Caco-2 (cell line): Measurements from ENCODE around the gene IQSEC2. TPM values are rescaled to one million over a fixed set of nuclear protein-coding genes. Genes with fewer than 3 reads are reported as not detected.

ENCODE experiments used
- BruUV-seq: library from RNA; stranded (reverse); fragments of 400-500 nt; replicated peaks from 2 replicates; lab custom pipeline; 2021; lab: Mats Ljungman, UMichigan
- CTCF ChIA-PET: fragments of 300-600 bp; sonication (Branson Sonifier 250); formaldehyde crosslinking; loops from one replicate; lab custom pipeline; 2022; ENCODE audit warnings: antibody characterized with exemption; lab: Charles Lee
- POLR2A ChIA-PET: fragments of 300-600 bp; sonication (Branson Sonifier 250); formaldehyde crosslinking; loops from one replicate; lab custom pipeline; 2022; ENCODE audit warnings: antibody characterized with exemption; lab: Charles Lee
- DNase-seq, 2 experiments: peaks; one replicate each; pipeline versions ENCODE4 v3.0.0 to v3.0.0-alpha.2; 2020 to 2022
- H3K27me3 ChIP-seq: replicated peaks from 2 replicates; pipeline ENCODE4 v1.6.0; 2011; ENCODE audit warnings: low read length; ENCODE audit not compliant: control insufficient read depth, insufficient read depth
- H3K36me3 ChIP-seq: 2 replicates; pipeline ENCODE4 v1.5.1; 2011; ENCODE audit warnings: low read length; ENCODE audit not compliant: control insufficient read depth, insufficient read depth
- H3K4me1 ChIP-seq: fragments of 250-450 bp; sonication (Bioruptor Pico); 2 replicates; pipeline ENCODE4 v1.5.1; 2020; ENCODE audit warnings: mild to moderate bottlenecking
- H3K4me3 ChIP-seq: 2 replicates; pipeline ENCODE4 v1.5.1; 2011; ENCODE audit warnings: low read depth, mild to moderate bottlenecking, control low read depth, low read length
- H3K9me3 ChIP-seq: fragments of 250-450 bp; sonication (Bioruptor Pico); 2 replicates; pipeline ENCODE4 v1.5.1; 2020; ENCODE audit warnings: mild to moderate bottlenecking, moderate library complexity
- H3K27ac Mint-ChIP-seq: one replicate; pipeline ENCODE4 v1.8.0; 2022; ENCODE audit warnings: mixed read lengths; ENCODE audit not compliant: unreplicated experiment
- H3K27me3 Mint-ChIP-seq: one replicate; pipeline ENCODE4 v1.8.0; 2022; ENCODE audit warnings: mixed read lengths; ENCODE audit not compliant: insufficient read depth, unreplicated experiment
- H3K36me3 Mint-ChIP-seq: one replicate; pipeline ENCODE4 v1.8.0; 2022; ENCODE audit warnings: mild to moderate bottlenecking, mixed read lengths; ENCODE audit not compliant: insufficient read depth, unreplicated experiment
- H3K4me1 Mint-ChIP-seq: one replicate; pipeline ENCODE4 v1.8.0; 2022; ENCODE audit warnings: low read depth, mixed read lengths; ENCODE audit not compliant: unreplicated experiment
- H3K4me3 Mint-ChIP-seq: one replicate; pipeline ENCODE4 v1.8.0; 2022; ENCODE audit warnings: mild to moderate bottlenecking, moderate library complexity, mixed read lengths; ENCODE audit not compliant: unreplicated experiment
- H3K9me3 Mint-ChIP-seq: one replicate; pipeline ENCODE4 v1.8.0; 2022; ENCODE audit warnings: mixed read lengths; ENCODE audit not compliant: unreplicated experiment
- intact Hi-C: fragments of 100-400 bp; cut with micrococcal nuclease; formaldehyde crosslinking; loops from one replicate; pipeline ENCODE4 v1.10.0; 2022; ENCODE audit not compliant: unreplicated experiment
- total RNA-seq: library from RNA; stranded (reverse); gene quantifications from 2 replicates; pipeline ENCODE4 v1.2.3, GENCODE V29; 2022
- TF ChIP-seq, protein P1 (sequence below), 2 experiments: fragments of 200-600 bp in 1 of 2; IDR thresholded peaks; 1 replicate in 1 of 2; 2 replicates in 1 of 2; pipeline versions ENCODE4 v1.5.1 to v1.8.0; 2011 to 2022; ENCODE audit warnings: antibody characterized with exemption in 1 of 2, control low read depth in 1 of 2, inconsistent platforms in 1 of 2, low read depth in 1 of 2, low read length in 1 of 2, mild to moderate bottlenecking in 1 of 2, moderate library complexity in 1 of 2; ENCODE audit not compliant: insufficient read depth in 1 of 2, severe bottlenecking in 1 of 2, unreplicated experiment in 1 of 2

Gene IQSEC2
- total RNA-seq, 1 experiment from 2014 or later, result 1.8 TPM

DNA sequence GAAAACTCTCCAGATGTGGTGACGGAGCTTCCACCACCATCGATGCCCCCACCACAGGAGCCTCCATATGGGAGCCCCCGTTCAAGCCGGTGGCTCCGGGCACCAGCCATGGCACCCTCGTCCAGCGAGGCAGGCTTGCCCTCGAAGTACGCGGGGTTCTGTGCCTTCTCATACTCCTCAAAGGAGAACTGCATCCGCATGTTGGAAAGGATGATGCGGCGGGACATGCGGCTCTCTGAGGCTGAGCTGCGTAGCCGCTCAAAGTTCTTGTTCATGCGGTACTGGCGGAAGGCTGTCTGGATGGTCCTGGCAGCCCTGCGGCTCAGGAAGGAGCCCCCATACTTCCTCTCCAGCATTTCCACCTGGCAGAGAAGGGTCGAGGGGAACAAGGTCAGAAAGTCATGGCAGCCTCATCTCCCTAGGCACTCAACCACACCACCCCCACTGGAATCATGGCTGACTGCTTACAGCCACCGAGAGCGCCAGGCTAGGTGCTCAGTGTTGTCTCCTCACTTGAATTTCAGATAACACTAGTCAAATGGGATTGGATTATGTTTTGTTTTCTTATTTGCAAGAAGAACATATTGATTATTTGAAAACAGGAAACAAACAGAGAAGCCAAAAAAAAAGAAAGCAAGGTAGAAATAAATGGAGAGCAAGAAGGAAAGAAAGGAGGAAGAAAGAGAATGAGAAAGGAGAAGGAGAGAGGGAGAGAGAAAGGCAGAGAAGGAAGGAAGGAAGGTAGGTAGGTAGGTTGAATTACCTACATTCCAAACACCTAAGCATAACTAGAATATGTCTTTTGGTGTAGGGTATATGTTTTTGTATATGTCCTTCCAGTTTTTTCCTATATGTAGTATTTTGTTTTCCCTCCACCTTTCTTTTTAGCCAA is 26.6 kb downstream of the IQSEC2 start:
- H3K27me3 ChIP-seq, result no peaks in the 10 kb centered on the region
- no peak overlapping the region for H3K4me3 Mint-ChIP-seq
- no peak overlapping the region for H3K4me3 ChIP-seq
- ChIA-PET POLR2A (no interaction called here), CTCF (no interaction called here)
- no peak overlapping the region for H3K27ac Mint-ChIP-seq
- no peaks in the 10 kb centered on the region for H3K36me3 Mint-ChIP-seq
- no peaks in the 10 kb centered on the region for H3K9me3 Mint-ChIP-seq
- DNase-seq, result no peak
- H3K4me1 ChIP-seq, result no peaks in the 10 kb centered on the region
- no peaks in the 10 kb centered on the region for H3K36me3 ChIP-seq
- intact Hi-C loops, result no loop called here
- no peaks in the 10 kb centered on the region for H3K4me1 Mint-ChIP-seq
- TF ChIP-seq, protein P1, sequence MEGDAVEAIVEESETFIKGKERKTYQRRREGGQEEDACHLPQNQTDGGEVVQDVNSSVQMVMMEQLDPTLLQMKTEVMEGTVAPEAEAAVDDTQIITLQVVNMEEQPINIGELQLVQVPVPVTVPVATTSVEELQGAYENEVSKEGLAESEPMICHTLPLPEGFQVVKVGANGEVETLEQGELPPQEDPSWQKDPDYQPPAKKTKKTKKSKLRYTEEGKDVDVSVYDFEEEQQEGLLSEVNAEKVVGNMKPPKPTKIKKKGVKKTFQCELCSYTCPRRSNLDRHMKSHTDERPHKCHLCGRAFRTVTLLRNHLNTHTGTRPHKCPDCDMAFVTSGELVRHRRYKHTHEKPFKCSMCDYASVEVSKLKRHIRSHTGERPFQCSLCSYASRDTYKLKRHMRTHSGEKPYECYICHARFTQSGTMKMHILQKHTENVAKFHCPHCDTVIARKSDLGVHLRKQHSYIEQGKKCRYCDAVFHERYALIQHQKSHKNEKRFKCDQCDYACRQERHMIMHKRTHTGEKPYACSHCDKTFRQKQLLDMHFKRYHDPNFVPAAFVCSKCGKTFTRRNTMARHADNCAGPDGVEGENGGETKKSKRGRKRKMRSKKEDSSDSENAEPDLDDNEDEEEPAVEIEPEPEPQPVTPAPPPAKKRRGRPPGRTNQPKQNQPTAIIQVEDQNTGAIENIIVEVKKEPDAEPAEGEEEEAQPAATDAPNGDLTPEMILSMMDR (IDR thresholded peaks at IDR 0.05; ENCODE audit: insufficient read depth in 1 of 2, low read depth in 1 of 2, low read length in 1 of 2, severe bottlenecking in 1 of 2, unreplicated experiment in 1 of 2), result no peak
- H3K9me3 ChIP-seq, result no peaks in the 10 kb centered on the region
- no TSS peak for BruUV-seq
- no peaks in the 10 kb centered on the region for H3K27me3 Mint-ChIP-seq

DNA sequence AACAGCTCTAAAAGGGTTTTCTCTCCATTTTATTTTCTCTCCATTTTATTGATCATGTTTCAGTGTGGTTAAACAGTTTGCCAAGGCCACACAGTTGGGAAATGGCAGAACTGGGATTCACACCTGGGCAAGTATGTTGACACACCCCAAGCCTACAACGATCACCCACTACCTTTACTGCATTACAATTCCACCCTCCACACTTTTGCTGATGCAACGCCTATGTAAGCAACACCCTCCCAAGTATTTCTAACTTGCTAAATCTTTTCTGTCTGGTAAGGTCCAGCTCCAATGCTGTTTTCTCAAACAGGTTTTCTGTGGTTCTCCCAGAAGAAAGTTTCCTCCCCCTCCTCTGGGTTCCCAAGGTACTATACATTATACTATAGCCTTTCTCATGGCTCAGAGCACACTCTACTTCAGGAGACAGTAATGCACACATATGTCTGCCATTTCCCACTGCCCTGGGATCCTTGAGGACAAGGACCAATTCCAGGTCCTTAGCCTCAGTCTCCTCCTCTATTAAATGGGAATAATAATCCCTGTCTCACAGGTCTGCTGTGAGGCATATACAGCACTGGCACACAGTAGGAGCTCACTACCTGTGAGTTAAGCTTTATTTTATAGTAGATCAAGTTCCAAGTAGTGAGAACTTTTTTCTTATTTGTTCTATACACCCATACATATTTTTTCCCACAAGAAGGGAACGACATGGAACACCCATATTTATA is 27.9 kb downstream of the IQSEC2 start:
- CTCF ChIA-PET, result interaction anchor here (0.6 kb wide), 1 partner anchor 31 kb away, joined by 3 read pairs; no protein-coding TSS in a partner anchor

DNA sequence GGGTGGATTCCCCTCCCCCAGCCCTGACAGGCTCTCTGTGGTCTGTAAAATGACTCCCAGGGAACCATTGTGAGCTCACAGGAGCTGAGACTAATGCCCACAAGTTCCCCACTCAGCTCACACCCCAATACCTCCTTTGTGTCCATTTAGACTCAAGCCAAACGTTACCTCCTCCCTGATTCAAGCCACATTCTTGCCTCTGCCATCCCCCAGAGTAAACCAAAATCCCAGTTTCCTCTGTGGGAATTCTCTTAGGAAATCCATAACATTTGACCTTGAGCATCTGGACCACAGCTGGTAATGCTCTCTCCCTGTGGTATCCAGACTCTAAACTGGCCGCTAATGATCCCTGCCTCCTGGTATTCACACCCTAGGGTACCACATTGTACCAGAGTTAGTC is 30.1 kb downstream of the IQSEC2 start:
- Mint-ChIP-seq H3K4me1 (no peaks in the 10 kb centered on the region), H3K4me3 (no peak overlapping the region), H3K36me3 (no peaks in the 10 kb centered on the region), H3K27ac (no peak overlapping the region), H3K9me3 (no peaks in the 10 kb centered on the region), H3K27me3 (peaks cover 2% of the 10 kb centered on the region)
- Histone ChIP-seq H3K36me3 (no peaks in the 10 kb centered on the region), H3K4me3 (no peak overlapping the region), H3K4me1 (no peaks in the 10 kb centered on the region), H3K27me3 (no peaks in the 10 kb centered on the region), H3K9me3 (no peaks in the 10 kb centered on the region)
- POLR2A ChIA-PET, result no interaction called here
- no peak for DNase-seq
- intact Hi-C loops, result no loop called here
- TF ChIP-seq, protein P1 (IDR thresholded peaks at IDR 0.05; ENCODE audit: insufficient read depth in 1 of 2, low read depth in 1 of 2, low read length in 1 of 2, severe bottlenecking in 1 of 2, unreplicated experiment in 1 of 2), result no peak
- BruUV-seq, result no TSS peak
- CTCF ChIA-PET, result no interaction called here

More for the DNA sequence above, 27.9 kb downstream of the IQSEC2 start:
- Histone ChIP-seq H3K9me3 (no peaks in the 10 kb centered on the region), H3K27me3 (no peaks in the 10 kb centered on the region), H3K36me3 (no peaks in the 10 kb centered on the region), H3K4me3 (no peak overlapping the region), H3K4me1 (no peaks in the 10 kb centered on the region)
- H3K4me3 Mint-ChIP-seq, result no peak overlapping the region
- BruUV-seq, result no TSS peak
- intact Hi-C loops, result no loop called here
- DNase-seq, result no peak
- no peaks in the 10 kb centered on the region for H3K4me1 Mint-ChIP-seq
- H3K36me3 Mint-ChIP-seq, result no peaks in the 10 kb centered on the region
- H3K9me3 Mint-ChIP-seq, result no peaks in the 10 kb centered on the region
- no peaks in the 10 kb centered on the region for H3K27me3 Mint-ChIP-seq
- TF ChIP-seq, protein P1 (IDR thresholded peaks at IDR 0.05; ENCODE audit: insufficient read depth in 1 of 2, low read depth in 1 of 2, low read length in 1 of 2, severe bottlenecking in 1 of 2, unreplicated experiment in 1 of 2), result no peak
- H3K27ac Mint-ChIP-seq, result no peak overlapping the region
- POLR2A ChIA-PET, result no interaction called here
